Right cardiac atrium (tissue), 5 donors: ENCODE measurements around the gene DPF1. TPM values are rescaled to one million over a fixed set of nuclear protein-coding genes. Genes with fewer than 3 reads are reported as not detected.
A peak's percentile ranks its signal among the peaks of the same experiment; 100 is the strongest.

Experiments
- ATAC-seq, 2 donors: fragments of 200-7000 bp; cut with Tn5 transposase; one replicate each; pipeline versions ENCODE4 v1.8.0 to v1.9.1; 2020; ENCODE audit warnings: moderate library complexity in 2 of 2, mild to moderate bottlenecking in 1 of 2
- DNase-seq, 3 donors: peaks; one replicate each; pipeline ENCODE4 v3.0.0-alpha.2; 2020
- H3K27ac ChIP-seq: one replicate; pipeline ENCODE4 v1.5.1; 2013; ENCODE audit warnings: mild to moderate bottlenecking, low read length, control low read depth, moderate library complexity
- H3K27me3 ChIP-seq: one replicate; pipeline ENCODE4 v1.6.1; 2013; ENCODE audit not compliant: control insufficient read depth, insufficient read depth
- H3K4me1 ChIP-seq: one replicate; pipeline ENCODE4 v1.6.1; 2013; ENCODE audit warnings: low read length; ENCODE audit not compliant: control insufficient read depth, insufficient read depth
- H3K4me3 ChIP-seq: one replicate; pipeline ENCODE4 v1.5.1; 2013; ENCODE audit warnings: low read length, control low read depth
- H3K9me3 ChIP-seq: one replicate; pipeline ENCODE4 v1.6.1; 2013; ENCODE audit warnings: low read length; ENCODE audit not compliant: control insufficient read depth
- WGBS: extraction: QIAGEN DNeasy Blood & Tissue Kit; methylation state at CpG from one replicate; pipeline ENCODE4 v1.1.7; 2013; 5-methylcytosine and 5-hydroxymethylcytosine counted together
- intact Hi-C, 4 donors: fragments of 100-400 bp; cut with DNase I; formaldehyde crosslinking; loops; one replicate each; pipeline versions ENCODE4 v1.11.0 to v1.14.0; 2022 to 2023
- polyA plus RNA-seq: library from polyadenylated mRNA; stranded (reverse); fragments of 200-250 nt; gene quantifications from one replicate; pipeline ENCODE4 v1.2.3, GENCODE V29; 2013
- total RNA-seq, 4 donors: library from RNA; stranded (reverse); fragmentation: NEBNext Ultra II Directional; extraction: Animal tissue kit (Norgen Biotek cat#: 25700); gene quantifications; one replicate each; pipeline ENCODE4 v1.2.1, GENCODE V29; 2021
- donor health status: healthy with polysubstance abuse.
- donor health status: DM: no; HTN: yes; CAD: no.
- donor health status: DM: no; HTN: no; CAD: no.
- donor health status: DM: no; HTN: yes; CAD: no; lungs with severe emphysema.
- donor health status: DM: yes; HTN: yes; CAD: no.

DPF1 gene
- total and polyA plus RNA-seq, 5 donors = 0.09 to 0.36 TPM; not detected in 3

- peaks cover 4% of the 10 kb centered on the region for H3K4me1 ChIP-seq
- no peaks in the 10 kb centered on the region for H3K27me3 ChIP-seq
- H3K27ac ChIP-seq = peak overlapping the region; percentile 96
- H3K4me3 ChIP-seq = no peak overlapping the region
- no peak for ATAC-seq
- H3K9me3 ChIP-seq = no peaks in the 10 kb centered on the region
- intact Hi-C loops = loop anchor here in 2 of 4 donors (5.0 to 10.0 kb wide), 2 partner anchors 72 to 346 kb away; partner anchors contain the start of genes SIPA1L3 (in 1 of the 2) and WDR87 (in 1 of the 2)
- no peak for DNase-seq
Observed at GRCh38 chr19:38250428-38250820, 26.4 kb upstream of the DPF1 start.

GRCh38 chr19:38248421-38248820 lies 24.4 kb upstream of the DPF1 start:
- ATAC-seq (no peak), DNase-seq (no peak)
- no peaks in the 10 kb centered on the region for H3K27me3 ChIP-seq
- intact Hi-C loops = loop anchor here in 1 of 4 donors (5.0 kb wide), 1 partner anchor 74 kb away; no protein-coding TSS in a partner anchor
- no peak overlapping the region for H3K27ac ChIP-seq
- H3K4me1 ChIP-seq = no peaks in the 10 kb centered on the region
- no peaks in the 10 kb centered on the region for H3K9me3 ChIP-seq
- no peak overlapping the region for H3K4me3 ChIP-seq
- WGBS = 90% methylated on average over 7 of the region's 7 CpGs

- no peaks in the 10 kb centered on the region for H3K27me3 ChIP-seq
- DNase-seq (no peak), ATAC-seq (peak in 1 of 2 donors; percentile 14)
- intact Hi-C loops = loop anchor here in 1 of 4 donors (5.0 kb wide), 1 partner anchor 74 kb away; no protein-coding TSS in a partner anchor
- 70% methylated on average over 9 of the region's 9 CpGs for WGBS
- H3K9me3 ChIP-seq = no peaks in the 10 kb centered on the region
- H3K27ac ChIP-seq = no peak overlapping the region
- H3K4me1 ChIP-seq = no peaks in the 10 kb centered on the region
- H3K4me3 ChIP-seq = no peak overlapping the region
Observed at GRCh38 chr19:38247734-38248268, 23.8 kb upstream of the DPF1 start.

- no peaks in the 10 kb centered on the region for H3K9me3 ChIP-seq
- DNase-seq = no peak
- H3K4me1 ChIP-seq = no peaks in the 10 kb centered on the region
- H3K27ac ChIP-seq = no peak overlapping the region
- 75% methylated on average over 5 of the region's 5 CpGs for WGBS
- H3K4me3 ChIP-seq = no peak overlapping the region
- ATAC-seq = no peak
- intact Hi-C loops = loop anchor here in 1 of 4 donors (5.0 kb wide), 1 partner anchor 75 kb away; no protein-coding TSS in a partner anchor
- no peaks in the 10 kb centered on the region for H3K27me3 ChIP-seq
Observed at GRCh38 chr19:38247126-38247525, 23.1 kb upstream of the DPF1 start.

GRCh38 chr19:38245826-38246498 lies 21.9 kb upstream of the DPF1 start:
- Histone ChIP-seq H3K4me1 (no peaks in the 10 kb centered on the region), H3K27ac (no peak overlapping the region), H3K9me3 (no peaks in the 10 kb centered on the region), H3K4me3 (no peak overlapping the region), H3K27me3 (no peaks in the 10 kb centered on the region)
- DNase-seq (peak in 2 of 3 donors; percentile 68 to 87), ATAC-seq (peak; percentile 5 to 10)
- 56% methylated on average over 14 of the region's 14 CpGs for WGBS
- intact Hi-C loops = loop anchor here in 2 of 4 donors (2.0 to 5.0 kb wide), 2 partner anchors 76 to 89 kb away; partner anchors contain the start of gene CATSPERG (in 1 of the 2)

GRCh38 chr19:38243279-38243673 lies 19.3 kb upstream of the DPF1 start:
- no peak for ATAC-seq
- Histone ChIP-seq H3K27ac (no peak overlapping the region), H3K4me3 (no peak overlapping the region), H3K27me3 (no peaks in the 10 kb centered on the region), H3K9me3 (no peaks in the 10 kb centered on the region), H3K4me1 (no peaks in the 10 kb centered on the region)
- WGBS = 62% methylated on average over 15 of the region's 15 CpGs
- DNase-seq = no peak
- intact Hi-C loops = loop anchor here in 3 of 4 donors (2.0 to 5.0 kb wide), 2 partner anchors 89 to 92 kb away; partner anchors contain the start of gene CATSPERG (in 2 of the 3)

- H3K27ac ChIP-seq = no peak overlapping the region
- no peak overlapping the region for H3K4me3 ChIP-seq
- WGBS = 55% methylated on average over 8 of the region's 8 CpGs
- DNase-seq = no peak
- H3K27me3 ChIP-seq = no peaks in the 10 kb centered on the region
- H3K4me1 ChIP-seq = no peaks in the 10 kb centered on the region
- intact Hi-C loops = loop anchor here in 2 of 4 donors (5.0 to 10.0 kb wide), 2 partner anchors 92 to 95 kb away; no protein-coding TSS in a partner anchor
- no peaks in the 10 kb centered on the region for H3K9me3 ChIP-seq
- ATAC-seq = no peak
Observed at GRCh38 chr19:38239816-38240215, 15.8 kb upstream of the DPF1 start.

GRCh38 chr19:38234615-38235014 lies 10.6 kb upstream of the DPF1 start:
- intact Hi-C loops = loop anchor here in 2 of 4 donors (2.0 to 10.0 kb wide), 3 partner anchors 90 to 332 kb away; no protein-coding TSS in a partner anchor

GRCh38 chr19:38233740-38234251 lies 9.8 kb upstream of the DPF1 start:
- Histone ChIP-seq H3K4me1 (no peaks in the 10 kb centered on the region), H3K27ac (no peak overlapping the region), H3K27me3 (no peaks in the 10 kb centered on the region), H3K9me3 (no peaks in the 10 kb centered on the region), H3K4me3 (no peak overlapping the region)
- ATAC-seq = peak; percentile 70 to 76
- intact Hi-C loops = loop anchor here in 2 of 4 donors (2.0 to 10.0 kb wide), 3 partner anchors 89 to 331 kb away; no protein-coding TSS in a partner anchor
- 27% methylated on average over 7 of the region's 7 CpGs for WGBS
- peak; percentile 76 to 93 (median 92) for DNase-seq

More at GRCh38 chr19:38234615-38235014, 10.6 kb upstream of the DPF1 start:
- Histone ChIP-seq H3K4me1 (no peaks in the 10 kb centered on the region), H3K4me3 (no peak overlapping the region), H3K27me3 (no peaks in the 10 kb centered on the region), H3K27ac (no peak overlapping the region), H3K9me3 (no peaks in the 10 kb centered on the region)
- WGBS = 96% methylated on average over 4 of the region's 4 CpGs
- ATAC-seq (no peak), DNase-seq (no peak)

GRCh38 chr19:38231918-38232317 lies 7.9 kb upstream of the DPF1 start:
- no peak for DNase-seq
- 89% methylated on average over 7 of the region's 7 CpGs for WGBS
- Histone ChIP-seq H3K4me3 (no peak overlapping the region), H3K9me3 (no peaks in the 10 kb centered on the region), H3K27me3 (no peaks in the 10 kb centered on the region), H3K4me1 (no peaks in the 10 kb centered on the region), H3K27ac (no peak overlapping the region)
- intact Hi-C loops = loop anchor here in 2 of 4 donors (5.0 to 10.0 kb wide), 2 partner anchors 87 to 330 kb away; no protein-coding TSS in a partner anchor
- ATAC-seq = no peak
